HFFc6 (cell line): ENCODE results near the gene GRIK1. TPM values are rescaled to one million over a fixed set of nuclear protein-coding genes. Genes with fewer than 3 reads are reported as not detected.

Experiments used
- DNase-seq: peaks from one replicate; pipeline ENCODE4 v3.0.0-alpha.2; 2018
- H3K27ac Mint-ChIP-seq: 2 replicates; pipeline ENCODE4 v1.8.0; 2020; ENCODE audit warnings: mild to moderate bottlenecking, mixed read lengths
- H3K27me3 Mint-ChIP-seq: 2 replicates; pipeline ENCODE4 v1.8.0; 2021; ENCODE audit warnings: mild to moderate bottlenecking, moderate library complexity, mixed read lengths; ENCODE audit not compliant: insufficient read depth
- H3K36me3 Mint-ChIP-seq: 2 replicates; pipeline ENCODE4 v1.8.0; 2021; ENCODE audit warnings: low read depth, mixed read lengths
- H3K4me1 Mint-ChIP-seq: 2 replicates; pipeline ENCODE4 v1.8.0; 2020; ENCODE audit warnings: low read depth, mixed read lengths
- H3K4me3 Mint-ChIP-seq: 2 replicates; pipeline ENCODE4 v1.8.0; 2020; ENCODE audit warnings: mild to moderate bottlenecking, moderate library complexity, mixed read lengths
- H3K9me3 Mint-ChIP-seq: 2 replicates; pipeline ENCODE4 v1.8.0; 2020; ENCODE audit warnings: mild to moderate bottlenecking, mixed read lengths
- CTCF ChIP-seq: fragments of 200-600 bp; sonication (generic); IDR thresholded peaks from 2 replicates; pipeline ENCODE4 v1.5.0; 2021; ENCODE audit warnings: antibody characterized with exemption, mild to moderate bottlenecking
- total RNA-seq, 6 experiments: library from RNA; stranded (reverse); fragmentation: NEBNext Ultra II Directional; extraction: Animal tissue kit (Norgen Biotek cat#: 25700); gene quantifications; 2 replicates in 1 of 6; 3 replicates in 5 of 6; pipeline ENCODE4 v1.2.3, GENCODE V29; 2021

GRIK1 gene
- total RNA-seq, 6 experiments from 2014 or later = not detected

GRCh38 chr21:29538115-29538514 lies 401.7 kb downstream of the GRIK1 start:
- no peak for TF ChIP-seq CTCF
- peaks cover 22% of the 10 kb centered on the region for H3K4me1 Mint-ChIP-seq
- no peak for DNase-seq
- no peak overlapping the region for H3K4me3 Mint-ChIP-seq
- H3K36me3 Mint-ChIP-seq = no peaks in the 10 kb centered on the region
- peak overlapping the region; percentile 30 for H3K27ac Mint-ChIP-seq
- peaks cover 2% of the 10 kb centered on the region; the same call in 1 of the 2 replicates for H3K27me3 Mint-ChIP-seq
- H3K9me3 Mint-ChIP-seq = no peaks in the 10 kb centered on the region

- peaks cover 15% of the 10 kb centered on the region for H3K4me1 Mint-ChIP-seq
- no peak for TF ChIP-seq CTCF
- H3K36me3 Mint-ChIP-seq = no peaks in the 10 kb centered on the region
- H3K27ac Mint-ChIP-seq = no peak overlapping the region
- no peaks in the 10 kb centered on the region for H3K9me3 Mint-ChIP-seq
- DNase-seq = no peak
- H3K4me3 Mint-ChIP-seq = no peak overlapping the region
- H3K27me3 Mint-ChIP-seq = peaks cover 2% of the 10 kb centered on the region; the same call in 1 of the 2 replicates
These were observed 405.3 kb downstream of the GRIK1 start for GRCh38 chr21:29534448-29534847.

GRCh38 chr21:29529139-29529538 lies 410.7 kb downstream of the GRIK1 start:
- DNase-seq = no peak
- Mint-ChIP-seq H3K4me1 (no peaks in the 10 kb centered on the region), H3K27ac (no peak overlapping the region), H3K9me3 (peaks cover 5% of the 10 kb centered on the region), H3K27me3 (no peaks in the 10 kb centered on the region), H3K36me3 (peaks cover 13% of the 10 kb centered on the region; the same call in 1 of the 2 replicates), H3K4me3 (no peak overlapping the region)
- no peak for TF ChIP-seq CTCF

GRCh38 chr21:29526545-29526944 lies 413.3 kb downstream of the GRIK1 start:
- Mint-ChIP-seq H3K27ac (no peak overlapping the region), H3K9me3 (peaks cover 5% of the 10 kb centered on the region), H3K27me3 (no peaks in the 10 kb centered on the region), H3K36me3 (peaks cover 18% of the 10 kb centered on the region; the same call in 1 of the 2 replicates), H3K4me1 (no peaks in the 10 kb centered on the region), H3K4me3 (no peak overlapping the region)
- TF ChIP-seq CTCF = no peak
- no peak for DNase-seq

- no peak for TF ChIP-seq CTCF
- 0 out of 2 replicates have a peak, but pooled peaks cover 7% of the 10 kb centered on the region for H3K4me1 Mint-ChIP-seq
- H3K27ac Mint-ChIP-seq = no peak overlapping the region
- H3K4me3 Mint-ChIP-seq = no peak overlapping the region
- no peaks in the 10 kb centered on the region for H3K27me3 Mint-ChIP-seq
- H3K36me3 Mint-ChIP-seq = peaks cover 18% of the 10 kb centered on the region; the same call in 1 of the 2 replicates
- no peak for DNase-seq
- H3K9me3 Mint-ChIP-seq = peaks cover 5% of the 10 kb centered on the region
These were observed 415.7 kb downstream of the GRIK1 start for GRCh38 chr21:29524055-29524454.

- H3K27ac Mint-ChIP-seq = no peak overlapping the region
- no peak for DNase-seq
- H3K27me3 Mint-ChIP-seq = no peaks in the 10 kb centered on the region
- peaks cover 5% of the 10 kb centered on the region for H3K9me3 Mint-ChIP-seq
- 0 out of 2 replicates have a peak, but pooled peaks cover 7% of the 10 kb centered on the region for H3K4me1 Mint-ChIP-seq
- H3K36me3 Mint-ChIP-seq = peaks cover 18% of the 10 kb centered on the region; the same call in 1 of the 2 replicates
- H3K4me3 Mint-ChIP-seq = no peak overlapping the region
- TF ChIP-seq CTCF = no peak
These were observed 416.1 kb downstream of the GRIK1 start for GRCh38 chr21:29523646-29524045.
